HEK293 (cell line): ENCODE measurements around the gene ZNF619.
A peak's percentile ranks its signal among the peaks of the same experiment; 100 is the strongest.

Experiments used
- GFI1B ChIP-seq: fragments of 450-650 bp; formaldehyde crosslinking; IDR thresholded peaks from 2 replicates; pipeline ENCODE4 v1.5.1; 2016; ENCODE audit warnings: missing biosample characterization, missing genetic modification characterization
- KLF1 ChIP-seq: fragments of 450-650 bp; formaldehyde crosslinking; IDR thresholded peaks from 2 replicates; pipeline ENCODE4 v1.5.1; 2016; ENCODE audit warnings: missing biosample characterization, missing genetic modification characterization
- KLF9 ChIP-seq: fragments of 450-650 bp; formaldehyde crosslinking; IDR thresholded peaks from 2 replicates; pipeline ENCODE4 v1.5.1; 2016; ENCODE audit warnings: missing biosample characterization, missing genetic modification characterization, low read depth
- SP2 ChIP-seq: fragments of 450-650 bp; formaldehyde crosslinking; IDR thresholded peaks from 2 replicates; pipeline ENCODE4 v1.5.1; 2016; ENCODE audit warnings: missing biosample characterization, missing genetic modification characterization
- YY1 ChIP-seq: fragments of 450-650 bp; formaldehyde crosslinking; IDR thresholded peaks from 2 replicates; pipeline ENCODE4 v1.5.1; 2018; ENCODE audit warnings: missing biosample characterization, missing genetic modification characterization
- ZBTB20 ChIP-seq: fragments of 450-650 bp; formaldehyde crosslinking; IDR thresholded peaks from 2 replicates; pipeline ENCODE4 v1.5.1; 2016; ENCODE audit warnings: missing biosample characterization, missing genetic modification characterization
- ZEB2 ChIP-seq: fragments of 450-650 bp; formaldehyde crosslinking; IDR thresholded peaks from 2 replicates; pipeline ENCODE4 v1.5.1; 2016; ENCODE audit warnings: missing biosample characterization, missing genetic modification characterization
- ZNF155 ChIP-seq: fragments of 450-650 bp; formaldehyde crosslinking; IDR thresholded peaks from 2 replicates; pipeline ENCODE4 v1.5.1; 2016; ENCODE audit warnings: missing biosample characterization, missing genetic modification characterization
- ZNF16 ChIP-seq: fragments of 450-650 bp; formaldehyde crosslinking; IDR thresholded peaks from 2 replicates; pipeline ENCODE4 v1.5.1; 2016; ENCODE audit warnings: low read depth, missing biosample characterization, missing genetic modification characterization
- ZNF341 ChIP-seq: fragments of 450-650 bp; formaldehyde crosslinking; IDR thresholded peaks from 2 replicates; pipeline ENCODE4; 2016; ENCODE audit warnings: low read depth, missing biosample characterization, missing genetic modification characterization
- ZNF48 ChIP-seq: fragments of 450-650 bp; formaldehyde crosslinking; IDR thresholded peaks from 2 replicates; pipeline ENCODE4 v1.5.1; 2016; ENCODE audit warnings: missing biosample characterization, missing genetic modification characterization
- ZNF521 ChIP-seq: fragments of 450-650 bp; formaldehyde crosslinking; IDR thresholded peaks from 2 replicates; pipeline ENCODE4 v1.5.1; 2017; ENCODE audit warnings: missing biosample characterization, mild to moderate bottlenecking, missing genetic modification characterization
- ZNF555 ChIP-seq: fragments of 450-650 bp; formaldehyde crosslinking; conservative IDR thresholded peaks from 2 replicates; pipeline ENCODE4 v1.5.1; 2017; ENCODE audit warnings: missing biosample characterization, mild to moderate bottlenecking, missing genetic modification characterization, inconsistent platforms
- ZNF558 ChIP-seq: fragments of 450-650 bp; formaldehyde crosslinking; IDR thresholded peaks from 2 replicates; pipeline ENCODE4 v1.5.1; 2016; ENCODE audit warnings: missing biosample characterization, missing genetic modification characterization
- ZNF585B ChIP-seq: fragments of 450-650 bp; formaldehyde crosslinking; IDR thresholded peaks from 2 replicates; pipeline ENCODE4 v1.5.1; 2016; ENCODE audit warnings: missing biosample characterization, missing genetic modification characterization
- ZNF610 ChIP-seq: fragments of 450-650 bp; formaldehyde crosslinking; IDR thresholded peaks from 2 replicates; pipeline ENCODE4 v1.5.1; 2016; ENCODE audit warnings: missing biosample characterization, missing genetic modification characterization, borderline replicate concordance
- ZNF664 ChIP-seq: fragments of 450-650 bp; formaldehyde crosslinking; IDR thresholded peaks from 2 replicates; pipeline ENCODE4 v1.5.1; 2016; ENCODE audit warnings: missing biosample characterization, missing genetic modification characterization
- ZNF776 ChIP-seq: fragments of 450-650 bp; formaldehyde crosslinking; IDR thresholded peaks from 2 replicates; pipeline ENCODE4 v1.5.0; 2017; ENCODE audit warnings: missing biosample characterization, missing genetic modification characterization, borderline replicate concordance
- TF ChIP-seq, protein P1 (sequence below): fragments of 450-650 bp; formaldehyde crosslinking; IDR thresholded peaks from 2 replicates; pipeline ENCODE4 v1.5.1; 2016; ENCODE audit warnings: missing biosample characterization, missing genetic modification characterization, borderline replicate concordance
- TF ChIP-seq, protein P2 (sequence below): fragments of 450-650 bp; formaldehyde crosslinking; IDR thresholded peaks from 2 replicates; pipeline ENCODE4 v1.5.1; 2016; ENCODE audit warnings: missing biosample characterization, missing genetic modification characterization, low read depth
- TF ChIP-seq, protein P3 (sequence below): fragments of 450-650 bp; formaldehyde crosslinking; IDR thresholded peaks from 2 replicates; pipeline ENCODE4 v1.5.1; 2016; ENCODE audit warnings: missing biosample characterization, missing genetic modification characterization
- TF ChIP-seq, protein P4 (sequence below): fragments of 450-650 bp; formaldehyde crosslinking; IDR thresholded peaks from 2 replicates; pipeline ENCODE4 v1.5.1; 2016; ENCODE audit warnings: missing biosample characterization, missing genetic modification characterization
- TF ChIP-seq, protein P5 (sequence below): fragments of 450-650 bp; formaldehyde crosslinking; IDR thresholded peaks from 2 replicates; pipeline ENCODE4 v1.5.1; 2017; ENCODE audit warnings: missing biosample characterization, mild to moderate bottlenecking, missing genetic modification characterization, moderate library complexity
- TF ChIP-seq, protein P6 (sequence below): fragments of 450-650 bp; formaldehyde crosslinking; IDR thresholded peaks from 2 replicates; pipeline ENCODE4 v1.5.1; 2017; ENCODE audit warnings: missing biosample characterization, missing genetic modification characterization
- TF ChIP-seq, protein P7 (sequence below): fragments of 450-650 bp; formaldehyde crosslinking; IDR thresholded peaks from 2 replicates; pipeline ENCODE4 v1.5.1; 2016; ENCODE audit warnings: missing biosample characterization, missing genetic modification characterization

ZNF619 gene

DNA sequence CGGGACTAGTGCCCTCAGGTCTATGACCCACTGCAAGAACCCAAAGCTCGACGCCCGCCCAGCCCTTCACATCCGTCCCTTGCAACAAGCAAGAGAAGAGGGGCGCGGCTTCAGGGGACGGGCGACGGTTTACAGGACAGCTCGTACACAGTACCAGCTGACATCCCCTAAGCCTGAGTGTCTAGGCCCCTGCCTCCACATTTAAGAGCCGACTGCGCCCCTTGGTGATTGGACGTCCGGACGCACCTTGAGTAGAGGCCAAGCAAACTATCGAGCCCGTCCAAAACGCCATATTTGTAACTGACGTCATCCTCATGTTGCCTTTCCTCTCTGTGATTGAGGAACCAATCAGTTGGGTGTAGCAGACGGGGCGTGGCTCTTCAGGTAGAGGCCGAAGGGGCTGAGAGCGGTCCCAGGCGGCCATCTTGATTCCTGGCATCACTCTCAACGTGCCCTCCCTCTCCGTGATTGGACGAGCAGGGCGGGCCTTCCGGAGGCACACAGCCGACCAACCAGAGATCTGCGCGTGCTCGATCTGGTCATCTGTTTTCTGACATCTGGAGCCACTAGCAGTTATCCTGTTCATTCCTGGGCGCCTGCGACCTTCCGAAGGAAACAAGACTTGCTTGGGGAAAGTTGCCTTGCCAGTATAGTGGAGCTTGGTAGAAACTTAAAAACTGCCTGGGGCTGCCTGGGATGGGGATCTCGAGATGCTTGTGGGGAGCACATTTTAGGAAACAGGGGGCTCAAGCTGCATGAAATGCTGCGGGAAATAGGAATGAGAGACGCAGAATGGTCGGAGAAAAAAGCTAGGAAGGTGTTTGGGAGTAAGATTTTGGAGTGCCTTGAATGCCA is 23.8 kb upstream of the ZNF619 start (continued):
- TF ChIP-seq, protein P1, sequence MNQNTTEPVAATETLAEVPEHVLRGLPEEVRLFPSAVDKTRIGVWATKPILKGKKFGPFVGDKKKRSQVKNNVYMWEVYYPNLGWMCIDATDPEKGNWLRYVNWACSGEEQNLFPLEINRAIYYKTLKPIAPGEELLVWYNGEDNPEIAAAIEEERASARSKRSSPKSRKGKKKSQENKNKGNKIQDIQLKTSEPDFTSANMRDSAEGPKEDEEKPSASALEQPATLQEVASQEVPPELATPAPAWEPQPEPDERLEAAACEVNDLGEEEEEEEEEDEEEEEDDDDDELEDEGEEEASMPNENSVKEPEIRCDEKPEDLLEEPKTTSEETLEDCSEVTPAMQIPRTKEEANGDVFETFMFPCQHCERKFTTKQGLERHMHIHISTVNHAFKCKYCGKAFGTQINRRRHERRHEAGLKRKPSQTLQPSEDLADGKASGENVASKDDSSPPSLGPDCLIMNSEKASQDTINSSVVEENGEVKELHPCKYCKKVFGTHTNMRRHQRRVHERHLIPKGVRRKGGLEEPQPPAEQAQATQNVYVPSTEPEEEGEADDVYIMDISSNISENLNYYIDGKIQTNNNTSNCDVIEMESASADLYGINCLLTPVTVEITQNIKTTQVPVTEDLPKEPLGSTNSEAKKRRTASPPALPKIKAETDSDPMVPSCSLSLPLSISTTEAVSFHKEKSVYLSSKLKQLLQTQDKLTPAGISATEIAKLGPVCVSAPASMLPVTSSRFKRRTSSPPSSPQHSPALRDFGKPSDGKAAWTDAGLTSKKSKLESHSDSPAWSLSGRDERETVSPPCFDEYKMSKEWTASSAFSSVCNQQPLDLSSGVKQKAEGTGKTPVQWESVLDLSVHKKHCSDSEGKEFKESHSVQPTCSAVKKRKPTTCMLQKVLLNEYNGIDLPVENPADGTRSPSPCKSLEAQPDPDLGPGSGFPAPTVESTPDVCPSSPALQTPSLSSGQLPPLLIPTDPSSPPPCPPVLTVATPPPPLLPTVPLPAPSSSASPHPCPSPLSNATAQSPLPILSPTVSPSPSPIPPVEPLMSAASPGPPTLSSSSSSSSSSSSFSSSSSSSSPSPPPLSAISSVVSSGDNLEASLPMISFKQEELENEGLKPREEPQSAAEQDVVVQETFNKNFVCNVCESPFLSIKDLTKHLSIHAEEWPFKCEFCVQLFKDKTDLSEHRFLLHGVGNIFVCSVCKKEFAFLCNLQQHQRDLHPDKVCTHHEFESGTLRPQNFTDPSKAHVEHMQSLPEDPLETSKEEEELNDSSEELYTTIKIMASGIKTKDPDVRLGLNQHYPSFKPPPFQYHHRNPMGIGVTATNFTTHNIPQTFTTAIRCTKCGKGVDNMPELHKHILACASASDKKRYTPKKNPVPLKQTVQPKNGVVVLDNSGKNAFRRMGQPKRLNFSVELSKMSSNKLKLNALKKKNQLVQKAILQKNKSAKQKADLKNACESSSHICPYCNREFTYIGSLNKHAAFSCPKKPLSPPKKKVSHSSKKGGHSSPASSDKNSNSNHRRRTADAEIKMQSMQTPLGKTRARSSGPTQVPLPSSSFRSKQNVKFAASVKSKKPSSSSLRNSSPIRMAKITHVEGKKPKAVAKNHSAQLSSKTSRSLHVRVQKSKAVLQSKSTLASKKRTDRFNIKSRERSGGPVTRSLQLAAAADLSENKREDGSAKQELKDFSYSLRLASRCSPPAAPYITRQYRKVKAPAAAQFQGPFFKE (tag by site-specific recombination), result no peak
- no peak for TF ChIP-seq ZNF155 (tag by site-specific recombination)
- TF ChIP-seq KLF1 (tag by site-specific recombination), result 0 out of 2 replicates have a peak, but pooled peaks have one; percentile 12
- TF ChIP-seq, protein P2, sequence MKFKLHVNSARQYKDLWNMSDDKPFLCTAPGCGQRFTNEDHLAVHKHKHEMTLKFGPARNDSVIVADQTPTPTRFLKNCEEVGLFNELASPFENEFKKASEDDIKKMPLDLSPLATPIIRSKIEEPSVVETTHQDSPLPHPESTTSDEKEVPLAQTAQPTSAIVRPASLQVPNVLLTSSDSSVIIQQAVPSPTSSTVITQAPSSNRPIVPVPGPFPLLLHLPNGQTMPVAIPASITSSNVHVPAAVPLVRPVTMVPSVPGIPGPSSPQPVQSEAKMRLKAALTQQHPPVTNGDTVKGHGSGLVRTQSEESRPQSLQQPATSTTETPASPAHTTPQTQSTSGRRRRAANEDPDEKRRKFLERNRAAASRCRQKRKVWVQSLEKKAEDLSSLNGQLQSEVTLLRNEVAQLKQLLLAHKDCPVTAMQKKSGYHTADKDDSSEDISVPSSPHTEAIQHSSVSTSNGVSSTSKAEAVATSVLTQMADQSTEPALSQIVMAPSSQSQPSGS (tag by site-specific recombination), result peak; percentile 99
- TF ChIP-seq, protein P3, sequence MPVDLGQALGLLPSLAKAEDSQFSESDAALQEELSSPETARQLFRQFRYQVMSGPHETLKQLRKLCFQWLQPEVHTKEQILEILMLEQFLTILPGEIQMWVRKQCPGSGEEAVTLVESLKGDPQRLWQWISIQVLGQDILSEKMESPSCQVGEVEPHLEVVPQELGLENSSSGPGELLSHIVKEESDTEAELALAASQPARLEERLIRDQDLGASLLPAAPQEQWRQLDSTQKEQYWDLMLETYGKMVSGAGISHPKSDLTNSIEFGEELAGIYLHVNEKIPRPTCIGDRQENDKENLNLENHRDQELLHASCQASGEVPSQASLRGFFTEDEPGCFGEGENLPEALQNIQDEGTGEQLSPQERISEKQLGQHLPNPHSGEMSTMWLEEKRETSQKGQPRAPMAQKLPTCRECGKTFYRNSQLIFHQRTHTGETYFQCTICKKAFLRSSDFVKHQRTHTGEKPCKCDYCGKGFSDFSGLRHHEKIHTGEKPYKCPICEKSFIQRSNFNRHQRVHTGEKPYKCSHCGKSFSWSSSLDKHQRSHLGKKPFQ (tag by site-specific recombination), result no peak
- TF ChIP-seq, protein P4, sequence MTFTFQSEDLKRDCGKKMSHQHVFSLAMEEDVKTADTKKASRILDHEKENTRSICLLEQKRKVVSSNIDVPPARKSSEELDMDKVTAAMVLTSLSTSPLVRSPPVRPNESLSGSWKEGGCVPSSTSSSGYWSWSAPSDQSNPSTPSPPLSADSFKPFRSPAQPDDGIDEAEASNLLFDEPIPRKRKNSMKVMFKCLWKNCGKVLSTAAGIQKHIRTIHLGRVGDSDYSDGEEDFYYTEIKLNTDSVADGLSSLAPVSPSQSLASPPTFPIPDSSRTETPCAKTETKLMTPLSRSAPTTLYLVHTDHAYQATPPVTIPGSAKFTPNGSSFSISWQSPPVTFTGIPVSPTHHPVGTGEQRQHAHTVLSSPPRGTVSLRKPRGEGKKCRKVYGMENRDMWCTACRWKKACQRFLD (tag by site-specific recombination), result no peak
- no peak for TF ChIP-seq ZNF555 (tag by site-specific recombination)
- no peak for TF ChIP-seq GFI1B
- TF ChIP-seq ZEB2 (tag by site-specific recombination), result 0 out of 2 replicates have a peak, but pooled peaks have one; percentile 40
- TF ChIP-seq KLF9 (tag by site-specific recombination), result peak; percentile 82; the same call in 1 of the 2 replicates
- no peak for TF ChIP-seq ZNF776
- peak; percentile 77 for TF ChIP-seq ZBTB20
- no peak for TF ChIP-seq ZNF48 (tag by site-specific recombination)
- TF ChIP-seq, protein P5, sequence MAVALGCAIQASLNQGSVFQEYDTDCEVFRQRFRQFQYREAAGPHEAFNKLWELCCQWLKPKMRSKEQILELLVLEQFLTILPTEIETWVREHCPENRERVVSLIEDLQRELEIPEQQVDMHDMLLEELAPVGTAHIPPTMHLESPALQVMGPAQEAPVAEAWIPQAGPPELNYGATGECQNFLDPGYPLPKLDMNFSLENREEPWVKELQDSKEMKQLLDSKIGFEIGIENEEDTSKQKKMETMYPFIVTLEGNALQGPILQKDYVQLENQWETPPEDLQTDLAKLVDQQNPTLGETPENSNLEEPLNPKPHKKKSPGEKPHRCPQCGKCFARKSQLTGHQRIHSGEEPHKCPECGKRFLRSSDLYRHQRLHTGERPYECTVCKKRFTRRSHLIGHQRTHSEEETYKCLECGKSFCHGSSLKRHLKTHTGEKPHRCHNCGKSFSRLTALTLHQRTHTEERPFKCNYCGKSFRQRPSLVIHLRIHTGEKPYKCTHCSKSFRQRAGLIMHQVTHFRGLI (tag by site-specific recombination), result no peak
- TF ChIP-seq SP2 (tag by site-specific recombination), result peak; percentile 88
- TF ChIP-seq ZNF521, result no peak
- TF ChIP-seq ZNF610 (tag by site-specific recombination), result no peak
- TF ChIP-seq, protein P6, sequence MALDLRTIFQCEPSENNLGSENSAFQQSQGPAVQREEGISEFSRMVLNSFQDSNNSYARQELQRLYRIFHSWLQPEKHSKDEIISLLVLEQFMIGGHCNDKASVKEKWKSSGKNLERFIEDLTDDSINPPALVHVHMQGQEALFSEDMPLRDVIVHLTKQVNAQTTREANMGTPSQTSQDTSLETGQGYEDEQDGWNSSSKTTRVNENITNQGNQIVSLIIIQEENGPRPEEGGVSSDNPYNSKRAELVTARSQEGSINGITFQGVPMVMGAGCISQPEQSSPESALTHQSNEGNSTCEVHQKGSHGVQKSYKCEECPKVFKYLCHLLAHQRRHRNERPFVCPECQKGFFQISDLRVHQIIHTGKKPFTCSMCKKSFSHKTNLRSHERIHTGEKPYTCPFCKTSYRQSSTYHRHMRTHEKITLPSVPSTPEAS (tag by site-specific recombination), result no peak
- TF ChIP-seq ZNF341 (tag by site-specific recombination), result no peak
- TF ChIP-seq ZNF16 (tag by site-specific recombination), result no peak
- TF ChIP-seq ZNF585B (tag by site-specific recombination), result no peak
- peak; percentile 86 for TF ChIP-seq YY1 (tag by site-specific recombination)
- TF ChIP-seq, protein P7, sequence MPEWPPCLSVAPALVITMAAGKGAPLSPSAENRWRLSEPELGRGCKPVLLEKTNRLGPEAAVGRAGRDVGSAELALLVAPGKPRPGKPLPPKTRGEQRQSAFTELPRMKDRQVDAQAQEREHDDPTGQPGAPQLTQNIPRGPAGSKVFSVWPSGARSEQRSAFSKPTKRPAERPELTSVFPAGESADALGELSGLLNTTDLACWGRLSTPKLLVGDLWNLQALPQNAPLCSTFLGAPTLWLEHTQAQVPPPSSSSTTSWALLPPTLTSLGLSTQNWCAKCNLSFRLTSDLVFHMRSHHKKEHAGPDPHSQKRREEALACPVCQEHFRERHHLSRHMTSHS (tag by site-specific recombination), result no peak
- TF ChIP-seq ZNF558 (tag by site-specific recombination), result no peak
- TF ChIP-seq ZNF664, result no peak
